ENCODE measurements around the gene PLAAT1. TPM values are rescaled to one million over a fixed set of nuclear protein-coding genes. Genes with fewer than 3 reads are reported as not detected.

PLAAT1 gene
- total RNA-seq, 2 donors from 2014 or later = 3.8 TPM; not detected in 1

- ATAC-seq (no peak), DNase-seq (no peak)
- no peaks in the 10 kb centered on the region for H3K9me3 ChIP-seq (ENCODE audit: control insufficient read depth, low read length, poor library complexity, severe bottlenecking)
- no peak overlapping the region for H3K4me3 Mint-ChIP-seq
- H3K27me3 Mint-ChIP-seq = peaks cover 8% of the 10 kb centered on the region
- no peaks in the 10 kb centered on the region for H3K4me1 Mint-ChIP-seq
- H3K27ac Mint-ChIP-seq = no peak overlapping the region
- no peaks in the 10 kb centered on the region for H3K36me3 Mint-ChIP-seq (ENCODE audit: low read depth)
Measured at GRCh38 chr3:193270451-193270850, 29.4 kb downstream of the PLAAT1 start.

- no peak for DNase-seq
- Mint-ChIP-seq H3K4me1 (no peaks in the 10 kb centered on the region), H3K27ac (no peak overlapping the region), H3K4me3 (no peak overlapping the region), H3K27me3 (peaks cover 8% of the 10 kb centered on the region), H3K36me3 (ENCODE audit: low read depth) (no peaks in the 10 kb centered on the region)
- H3K9me3 ChIP-seq (ENCODE audit: control insufficient read depth, low read length, poor library complexity, severe bottlenecking) = no peaks in the 10 kb centered on the region
- no peak for ATAC-seq
Measured at GRCh38 chr3:193271101-193271840, 30.2 kb downstream of the PLAAT1 start.

- DNase-seq (no peak), ATAC-seq (no peak)
- H3K36me3 Mint-ChIP-seq (ENCODE audit: low read depth) = no peaks in the 10 kb centered on the region
- H3K9me3 ChIP-seq (ENCODE audit: control insufficient read depth, low read length, poor library complexity, severe bottlenecking) = no peaks in the 10 kb centered on the region
- no peak overlapping the region for H3K27ac Mint-ChIP-seq
- H3K27me3 Mint-ChIP-seq = peaks cover under 1% of the 10 kb centered on the region
- H3K4me1 Mint-ChIP-seq = no peaks in the 10 kb centered on the region
- no peak overlapping the region for H3K4me3 Mint-ChIP-seq
Measured at GRCh38 chr3:193292386-193292785, 51.4 kb downstream of the PLAAT1 start.

DNA sequence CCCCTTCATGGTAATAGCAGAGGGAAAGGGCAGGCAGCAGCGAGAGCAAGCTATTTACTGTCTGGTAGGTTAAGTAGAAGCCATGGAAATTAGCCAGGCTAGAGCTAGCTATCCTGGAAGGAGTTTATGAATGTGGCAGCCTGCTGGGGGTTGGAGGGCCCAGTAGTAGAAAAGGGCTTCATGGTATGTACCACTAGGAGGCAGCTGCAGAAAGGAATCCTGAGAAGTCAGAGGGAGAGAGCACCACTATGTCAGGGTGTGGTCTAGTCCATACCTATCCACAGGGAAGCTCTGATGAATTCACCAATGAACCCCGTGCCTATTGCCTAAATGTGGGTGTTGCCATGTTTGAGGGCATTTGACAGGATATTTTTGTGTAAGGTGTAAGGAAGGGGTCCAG, 55.0 kb downstream of the PLAAT1 start:
- Mint-ChIP-seq H3K36me3 (ENCODE audit: low read depth) (no peaks in the 10 kb centered on the region), H3K4me3 (no peak overlapping the region), H3K27me3 (peaks cover 4% of the 10 kb centered on the region), H3K27ac (no peak overlapping the region), H3K4me1 (no peaks in the 10 kb centered on the region)
- no peak for ATAC-seq
- no peak for DNase-seq
- no peaks in the 10 kb centered on the region for H3K9me3 ChIP-seq (ENCODE audit: control insufficient read depth, low read length, poor library complexity, severe bottlenecking)

GRCh38 chr3:193297421-193297820, 56.4 kb downstream of the PLAAT1 start:
- no peak for DNase-seq
- no peaks in the 10 kb centered on the region for H3K9me3 ChIP-seq (ENCODE audit: control insufficient read depth, low read length, poor library complexity, severe bottlenecking)
- ATAC-seq = no peak
- Mint-ChIP-seq H3K27ac (no peak overlapping the region), H3K27me3 (peaks cover 15% of the 10 kb centered on the region), H3K4me1 (no peaks in the 10 kb centered on the region), H3K36me3 (ENCODE audit: low read depth) (no peaks in the 10 kb centered on the region), H3K4me3 (no peak overlapping the region)

DNA sequence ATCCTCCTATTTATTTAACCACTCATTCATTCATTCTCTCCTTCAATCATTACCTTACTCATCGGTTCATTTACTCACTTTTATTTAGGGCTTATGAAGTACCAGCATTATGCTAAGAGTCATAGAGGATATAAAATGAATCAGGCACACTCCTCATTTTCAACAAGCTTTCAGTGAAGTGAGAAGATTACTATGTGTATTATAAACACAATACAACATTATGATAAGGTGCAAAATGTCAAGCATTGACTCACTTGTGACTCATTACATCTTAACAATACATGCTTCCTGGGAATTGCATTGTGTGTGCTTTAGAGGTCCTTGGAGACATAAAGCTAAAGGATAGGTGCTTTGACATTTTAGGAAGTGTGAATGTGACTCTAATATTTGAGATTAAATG, 60.4 kb downstream of the PLAAT1 start:
- Mint-ChIP-seq H3K4me3 (no peak overlapping the region), H3K27ac (no peak overlapping the region), H3K36me3 (ENCODE audit: low read depth) (no peaks in the 10 kb centered on the region), H3K27me3 (peaks cover 23% of the 10 kb centered on the region), H3K4me1 (no peaks in the 10 kb centered on the region)
- no peak for DNase-seq
- ATAC-seq = no peak
- no peaks in the 10 kb centered on the region for H3K9me3 ChIP-seq (ENCODE audit: control insufficient read depth, low read length, poor library complexity, severe bottlenecking)

- Mint-ChIP-seq H3K36me3 (ENCODE audit: low read depth) (no peaks in the 10 kb centered on the region), H3K27me3 (peaks cover 24% of the 10 kb centered on the region), H3K4me3 (no peak overlapping the region), H3K27ac (no peak overlapping the region), H3K4me1 (no peaks in the 10 kb centered on the region)
- ATAC-seq (no peak), DNase-seq (no peak)
- no peaks in the 10 kb centered on the region for H3K9me3 ChIP-seq (ENCODE audit: control insufficient read depth, low read length, poor library complexity, severe bottlenecking)
Measured at GRCh38 chr3:193305356-193305755, 64.3 kb downstream of the PLAAT1 start.

DNA sequence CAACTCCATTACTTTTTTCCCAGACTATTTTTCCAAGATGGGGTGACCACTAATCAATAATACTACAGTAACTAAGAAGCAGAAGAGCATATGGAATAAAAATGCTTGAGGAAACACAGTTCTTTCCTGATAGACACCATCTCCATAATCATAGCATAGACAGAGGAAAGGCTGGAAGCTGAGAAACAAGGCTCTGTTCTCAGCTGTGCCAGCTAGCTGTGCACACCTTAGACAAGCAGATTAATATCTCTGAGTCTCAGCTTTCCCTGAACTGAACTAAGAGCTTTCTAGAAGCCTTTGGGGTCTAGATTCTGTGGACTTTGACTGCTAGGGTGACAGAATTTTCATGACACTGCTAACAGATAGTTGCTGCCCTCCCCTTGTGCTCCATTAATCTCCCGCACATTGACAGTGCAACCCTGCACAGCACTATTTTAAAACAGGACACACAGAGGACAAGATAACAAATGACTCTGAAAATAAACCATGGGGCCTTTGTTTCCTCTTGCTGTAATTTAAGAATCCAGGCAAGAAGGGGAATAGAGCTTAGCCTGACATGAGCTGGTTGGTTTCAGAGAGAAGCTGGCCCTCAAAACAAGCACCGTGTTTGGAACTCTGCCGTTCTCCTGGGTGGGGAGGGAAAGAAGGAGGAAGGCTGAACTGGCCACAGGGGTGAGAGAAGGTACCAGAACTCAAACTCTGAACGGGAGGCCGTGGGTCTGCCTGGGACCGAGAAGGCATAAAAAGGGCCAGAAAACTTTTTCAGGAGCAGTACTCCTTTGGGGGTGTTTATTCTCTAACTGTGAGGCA, 70.1 kb downstream of the PLAAT1 start:
- H3K9me3 ChIP-seq (ENCODE audit: control insufficient read depth, low read length, poor library complexity, severe bottlenecking) = no peaks in the 10 kb centered on the region
- no peak overlapping the region for H3K4me3 Mint-ChIP-seq
- H3K27me3 Mint-ChIP-seq = peaks cover 18% of the 10 kb centered on the region
- DNase-seq (no peak), ATAC-seq (no peak)
- no peak overlapping the region for H3K27ac Mint-ChIP-seq
- H3K4me1 Mint-ChIP-seq = no peaks in the 10 kb centered on the region
- no peaks in the 10 kb centered on the region for H3K36me3 Mint-ChIP-seq (ENCODE audit: low read depth)

GRCh38 chr3:193313061-193313958, 72.3 kb downstream of the PLAAT1 start:
- Mint-ChIP-seq H3K36me3 (ENCODE audit: low read depth) (no peaks in the 10 kb centered on the region), H3K27me3 (peaks cover 12% of the 10 kb centered on the region), H3K27ac (no peak overlapping the region), H3K4me1 (no peaks in the 10 kb centered on the region), H3K4me3 (no peak overlapping the region)
- DNase-seq = no peak
- no peak for ATAC-seq
- no peaks in the 10 kb centered on the region for H3K9me3 ChIP-seq (ENCODE audit: control insufficient read depth, low read length, poor library complexity, severe bottlenecking)

DNA sequence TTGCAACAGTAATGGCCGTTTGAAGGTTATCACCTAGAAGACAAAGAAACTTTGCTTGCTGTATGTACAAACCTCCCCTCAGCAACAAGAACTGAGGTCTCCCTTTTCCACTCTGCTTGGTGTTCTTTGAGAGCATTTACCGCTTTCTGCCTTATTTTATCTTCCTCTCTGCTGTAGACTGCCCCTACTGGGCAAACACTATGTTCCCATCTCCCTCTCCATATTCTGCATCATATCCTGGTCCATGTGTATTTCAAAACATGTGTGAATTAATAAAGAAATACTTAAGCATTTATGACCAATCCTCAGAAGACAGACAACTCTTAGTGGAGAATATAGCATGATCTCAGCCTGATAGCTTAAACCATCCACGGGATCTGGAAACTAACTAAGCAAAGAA, 73.1 kb downstream of the PLAAT1 start:
- no peak for DNase-seq
- H3K27ac Mint-ChIP-seq = no peak overlapping the region
- H3K9me3 ChIP-seq (ENCODE audit: control insufficient read depth, low read length, poor library complexity, severe bottlenecking) = no peaks in the 10 kb centered on the region
- H3K4me3 Mint-ChIP-seq = no peak overlapping the region
- H3K27me3 Mint-ChIP-seq = peaks cover 12% of the 10 kb centered on the region
- H3K36me3 Mint-ChIP-seq (ENCODE audit: low read depth) = no peaks in the 10 kb centered on the region
- no peak for ATAC-seq
- no peaks in the 10 kb centered on the region for H3K4me1 Mint-ChIP-seq

GRCh38 chr3:193317682-193318300, 76.8 kb downstream of the PLAAT1 start:
- Mint-ChIP-seq H3K36me3 (ENCODE audit: low read depth) (no peaks in the 10 kb centered on the region), H3K27me3 (peaks cover 16% of the 10 kb centered on the region), H3K27ac (no peak overlapping the region), H3K4me1 (peaks cover 2% of the 10 kb centered on the region), H3K4me3 (no peak overlapping the region)
- ATAC-seq = no peak
- H3K9me3 ChIP-seq (ENCODE audit: control insufficient read depth, low read length, poor library complexity, severe bottlenecking) = no peaks in the 10 kb centered on the region
- DNase-seq = no peak
